Measurements from ENCODE around the gene DCP1B.

The DCP1B gene

DNA sequence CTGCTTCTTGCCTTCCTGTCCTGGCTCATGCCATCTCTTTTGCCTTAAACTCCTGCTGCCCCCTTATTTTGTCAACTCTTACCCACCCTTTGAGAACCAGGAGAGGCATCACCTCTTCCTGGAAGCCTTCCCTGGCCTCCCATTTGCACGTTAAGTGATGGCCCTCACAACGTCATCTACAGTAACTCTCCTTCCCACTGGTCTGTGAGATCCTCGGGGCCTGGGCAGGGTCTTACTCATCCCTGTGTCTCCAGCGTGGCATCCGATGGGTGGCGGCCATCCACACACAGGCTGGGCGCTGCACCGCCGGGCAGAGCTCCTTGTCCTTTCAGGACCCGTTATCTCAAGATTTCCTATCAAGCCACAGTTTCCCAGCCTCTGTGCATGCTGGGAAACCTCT lies 69.0 kb downstream of the DCP1B start:
- DNase-seq (ENCODE audit: low read depth in 2 of 2): no peak

DNA sequence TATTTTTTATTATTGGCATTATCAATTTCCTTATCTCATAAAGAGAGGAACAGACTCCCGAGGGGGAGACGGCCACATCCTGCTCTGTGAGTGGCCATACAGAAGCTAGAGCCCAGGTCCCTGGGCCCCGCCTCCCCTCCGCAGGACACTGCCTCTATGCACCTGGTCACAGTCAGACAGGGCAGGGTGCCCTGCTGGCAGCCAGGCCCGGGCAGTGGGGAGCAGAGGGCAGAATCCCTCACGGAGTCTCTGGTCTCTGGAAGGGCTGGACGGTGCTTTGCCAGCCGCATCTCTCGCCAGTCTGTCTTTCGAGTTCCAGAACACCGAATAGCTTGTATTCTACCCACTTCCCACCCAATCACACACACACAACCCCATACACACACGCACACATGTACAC lies 69.4 kb downstream of the DCP1B start:
- DNase-seq (ENCODE audit: low read depth in 2 of 2): no peak

- no peak for DNase-seq (ENCODE audit: low read depth in 2 of 2)
Measured at GRCh38 chr12:1934068-1934467, 70.2 kb downstream of the DCP1B start.

DNA sequence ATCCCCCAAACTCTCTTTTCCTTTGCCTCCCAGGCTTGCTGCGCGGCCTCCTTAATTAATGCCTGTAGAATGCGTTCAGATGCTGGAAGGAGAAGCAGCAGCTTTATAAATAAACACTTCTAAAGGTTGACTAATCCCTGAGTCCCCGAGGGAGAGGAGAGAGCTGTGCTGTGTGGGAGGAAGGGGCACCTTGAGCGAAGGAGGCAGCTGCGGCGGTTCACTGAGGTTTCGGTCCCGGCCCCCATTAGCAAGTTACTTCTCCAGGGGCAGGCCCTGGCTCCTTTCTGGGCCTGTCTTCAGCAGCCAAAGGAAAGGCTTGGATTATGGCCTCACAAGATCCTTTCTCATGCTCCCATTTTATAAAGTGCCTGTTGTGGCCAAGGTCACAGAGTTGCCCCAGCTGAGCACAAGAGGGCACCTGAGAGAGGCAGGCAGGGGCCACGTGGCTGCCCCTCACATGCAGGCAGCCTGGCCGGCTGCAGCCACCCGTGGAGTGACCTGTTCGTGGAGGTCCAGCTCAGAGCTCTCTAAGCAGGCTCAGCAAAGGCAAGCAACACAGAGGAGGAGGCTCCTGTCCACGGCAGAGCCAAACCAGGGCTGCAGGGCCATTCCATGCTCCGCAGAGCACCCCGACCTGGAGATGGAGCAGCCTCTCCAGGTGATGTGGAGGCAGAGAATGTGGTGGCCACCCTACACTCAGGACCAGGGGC lies 70.8 kb downstream of the DCP1B start:
- DNase-seq (ENCODE audit: low read depth in 2 of 2): no peak

GRCh38 chr12:1932264-1932777 lies 71.9 kb downstream of the DCP1B start:
- DNase-seq (ENCODE audit: low read depth in 2 of 2): no peak

DNA sequence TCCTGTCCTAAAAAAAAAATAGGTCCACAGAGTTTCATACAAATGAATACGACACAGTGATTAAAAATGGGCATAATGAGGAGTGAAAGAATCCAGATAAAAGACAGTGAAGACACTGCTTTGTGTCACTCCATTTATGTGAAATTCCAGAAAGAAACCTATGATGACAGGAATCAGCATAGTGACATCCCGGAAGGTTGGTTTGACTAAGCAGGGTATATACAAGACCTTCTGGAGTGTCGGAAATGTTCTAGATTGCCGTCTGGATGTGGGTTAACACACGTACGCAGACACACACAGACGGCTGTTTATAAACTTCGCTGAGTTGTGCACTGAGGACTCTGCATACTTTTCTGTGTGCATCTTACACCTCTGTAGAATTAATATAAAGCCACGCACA lies 72.6 kb downstream of the DCP1B start:
- no peak for DNase-seq (ENCODE audit: low read depth in 2 of 2)

- no peak for DNase-seq (ENCODE audit: low read depth in 2 of 2)
Measured at GRCh38 chr12:1930803-1931597, 73.3 kb downstream of the DCP1B start.

GRCh38 chr12:1929985-1930802 lies 74.1 kb downstream of the DCP1B start:
- no peak for DNase-seq (ENCODE audit: low read depth in 2 of 2)

DNA sequence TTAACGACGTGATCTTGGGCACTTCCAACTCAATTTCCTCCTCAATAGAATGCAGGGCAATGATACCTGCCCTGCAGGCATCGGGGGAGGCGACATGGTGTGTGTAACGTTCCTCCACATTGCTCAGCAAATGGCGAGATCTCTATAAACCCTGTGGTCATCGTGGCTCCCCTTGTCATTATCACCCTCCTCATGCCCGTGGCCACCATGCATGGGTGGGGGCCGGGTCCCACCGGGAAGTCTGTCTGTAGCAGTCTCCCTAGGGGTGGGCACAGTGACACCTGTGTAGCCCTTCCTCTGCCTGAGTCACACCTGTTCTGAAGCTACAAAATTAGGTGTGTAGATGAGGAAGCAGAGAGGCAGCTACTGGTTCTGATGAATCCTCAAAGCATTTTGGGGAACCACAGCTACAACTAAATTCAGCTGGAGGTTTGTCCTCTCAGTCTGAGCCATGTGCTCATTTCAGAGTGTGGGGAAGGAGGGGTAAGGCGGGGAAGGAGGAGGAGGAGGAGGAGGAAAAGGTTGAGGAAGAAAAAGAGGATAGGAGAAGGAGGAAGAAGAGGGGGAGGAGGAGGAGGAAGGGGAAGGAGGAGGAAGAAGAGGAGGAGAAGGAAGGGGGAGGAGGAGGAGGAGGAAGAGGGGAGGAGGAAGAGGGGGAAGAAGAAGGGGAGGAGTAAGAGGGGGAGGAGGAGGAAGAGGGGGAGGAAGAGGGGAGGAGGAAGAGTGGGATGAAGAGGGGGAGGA lies 74.8 kb downstream of the DCP1B start:
- DNase-seq (ENCODE audit: low read depth in 2 of 2): no peak

DNA sequence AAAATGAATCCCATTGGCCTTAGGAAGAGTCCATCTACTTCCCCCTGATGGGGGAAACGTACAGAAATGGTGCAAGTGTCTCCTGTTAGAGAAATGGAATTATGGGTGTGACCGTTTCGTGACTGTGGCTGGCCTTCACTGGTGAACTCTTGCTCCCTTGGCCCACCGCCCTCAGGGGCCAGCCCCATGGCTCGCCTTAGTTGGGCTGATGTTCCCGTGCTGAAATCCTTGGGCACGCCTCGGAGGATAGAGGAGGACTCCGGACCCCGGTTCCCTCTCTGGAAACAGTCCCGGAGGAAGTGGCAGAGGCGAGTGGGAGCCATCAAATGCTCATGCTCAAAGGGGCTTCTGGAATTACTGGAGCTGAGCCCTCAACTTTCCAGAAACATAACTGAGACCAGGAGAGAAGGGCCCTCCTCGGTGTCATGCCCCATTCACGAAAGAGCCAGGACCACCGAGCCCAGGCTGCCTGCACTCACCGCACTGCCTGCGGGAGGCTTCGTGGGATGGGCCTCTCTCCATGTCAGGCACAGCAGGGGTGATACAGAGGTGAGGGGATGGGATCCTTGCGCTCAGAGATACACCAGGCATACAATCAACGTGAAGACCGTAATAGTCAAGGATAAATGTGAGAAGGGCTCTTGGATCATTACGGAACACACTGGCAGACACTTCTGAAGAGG lies 75.7 kb downstream of the DCP1B start:
- no peak for DNase-seq (ENCODE audit: low read depth in 2 of 2)

- DNase-seq (ENCODE audit: low read depth in 2 of 2): no peak
Measured at GRCh38 chr12:1927751-1928351, 76.4 kb downstream of the DCP1B start.

DNA sequence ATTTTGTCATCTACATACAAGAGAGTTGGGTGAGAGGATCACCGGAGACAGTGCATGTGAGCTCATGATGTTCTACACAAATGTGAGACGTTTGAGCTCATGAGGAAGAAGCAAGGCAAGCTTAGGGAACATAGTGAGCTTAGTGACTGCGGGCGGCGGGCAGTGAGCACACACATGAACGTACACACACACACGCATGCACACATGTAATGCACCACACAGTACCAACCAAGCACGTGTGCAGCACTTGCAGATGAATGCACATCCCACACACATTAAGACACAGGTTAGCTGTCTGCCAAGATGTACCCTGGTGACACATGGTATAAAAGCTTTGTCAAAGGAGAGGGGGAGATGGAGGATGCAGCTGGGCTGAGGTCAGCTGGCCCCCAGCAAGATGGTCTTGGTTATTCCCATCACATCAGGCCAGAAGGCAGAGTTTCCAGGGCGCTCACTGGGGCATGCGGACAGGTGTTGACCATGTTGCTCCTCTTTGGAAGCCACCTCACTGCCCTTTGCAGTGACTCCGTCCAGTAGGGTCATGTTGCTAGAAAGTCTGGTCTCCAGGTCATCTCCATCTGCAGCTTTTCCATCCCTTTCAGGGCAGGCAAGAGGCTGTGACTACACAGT lies 77.1 kb downstream of the DCP1B start:
- DNase-seq (ENCODE audit: low read depth in 2 of 2): no peak

- no peak for DNase-seq (ENCODE audit: low read depth in 2 of 2)
Measured at GRCh38 chr12:1926251-1926657, 78.0 kb downstream of the DCP1B start.

- no peak for DNase-seq (ENCODE audit: low read depth in 2 of 2)
Measured at GRCh38 chr12:1925684-1926006, 78.6 kb downstream of the DCP1B start.

DNA sequence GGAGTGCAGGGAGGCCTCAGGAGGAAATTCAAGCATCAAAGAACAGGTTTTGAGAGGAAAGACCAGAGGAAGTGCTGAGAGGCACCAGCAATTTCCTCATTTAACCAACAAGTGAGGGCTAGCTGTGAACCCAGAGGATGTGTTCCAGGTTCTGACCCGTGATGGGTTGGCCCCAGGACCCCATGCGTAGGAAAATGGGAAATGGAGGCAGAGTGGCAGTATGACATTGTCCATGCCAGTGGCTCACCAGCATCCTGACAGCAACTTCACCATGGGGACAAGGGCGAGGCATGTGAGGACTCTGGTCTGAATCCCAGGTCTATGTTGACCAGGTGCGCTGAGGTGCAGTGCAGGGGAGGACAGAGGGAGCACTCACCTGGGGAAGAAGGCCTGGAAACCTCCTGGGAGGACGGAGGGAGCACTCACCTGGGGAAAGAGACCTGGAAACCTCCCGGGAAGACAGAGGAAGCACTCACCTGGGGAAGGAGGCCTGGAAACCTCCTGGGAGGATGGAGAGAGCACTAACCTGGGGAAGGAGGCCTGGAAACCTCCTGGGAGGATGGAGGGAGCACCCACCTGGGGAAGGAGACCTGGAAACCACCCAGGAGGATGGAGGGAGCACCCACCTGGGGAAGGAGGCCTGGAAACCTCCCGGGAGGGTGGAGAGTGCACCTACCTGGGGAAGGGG lies 79.1 kb downstream of the DCP1B start:
- no peak for DNase-seq (ENCODE audit: low read depth in 2 of 2)

GRCh38 chr12:1922985-1923384 lies 81.3 kb downstream of the DCP1B start:
- DNase-seq (ENCODE audit: low read depth in 2 of 2): no peak

DNA sequence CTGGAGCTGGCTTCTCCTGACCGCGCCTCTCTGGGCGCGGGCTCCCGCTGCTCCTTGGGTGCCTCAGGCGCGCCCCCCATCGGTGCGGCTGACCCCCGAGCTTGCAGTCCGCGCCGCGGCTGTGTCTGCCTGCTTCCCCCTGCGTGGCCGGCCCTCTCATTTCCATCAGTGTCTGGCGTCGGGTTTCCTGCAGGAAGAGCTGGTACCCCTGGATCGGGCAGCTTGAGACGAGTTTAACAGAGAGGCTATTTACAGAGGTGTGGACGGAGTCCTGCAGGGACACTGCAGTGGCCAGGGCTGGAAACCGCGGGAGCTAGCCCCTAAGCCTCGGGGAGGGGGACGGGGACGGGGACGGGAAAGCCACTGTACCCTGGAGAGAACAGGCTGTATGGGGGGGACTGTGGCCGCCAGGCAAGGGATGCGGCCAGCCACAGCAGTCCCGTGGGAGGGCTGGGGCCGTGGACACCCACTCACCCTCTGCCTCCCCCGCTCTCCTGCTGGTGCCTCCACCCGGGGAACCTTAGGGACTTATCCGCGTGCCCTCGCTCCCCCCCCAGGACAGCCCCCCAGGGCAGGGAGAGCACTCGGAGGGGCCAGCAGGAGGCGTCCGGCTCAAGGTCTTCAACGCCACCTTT lies 82.1 kb downstream of the DCP1B start:
- no peak for DNase-seq (ENCODE audit: low read depth in 2 of 2)

DNA sequence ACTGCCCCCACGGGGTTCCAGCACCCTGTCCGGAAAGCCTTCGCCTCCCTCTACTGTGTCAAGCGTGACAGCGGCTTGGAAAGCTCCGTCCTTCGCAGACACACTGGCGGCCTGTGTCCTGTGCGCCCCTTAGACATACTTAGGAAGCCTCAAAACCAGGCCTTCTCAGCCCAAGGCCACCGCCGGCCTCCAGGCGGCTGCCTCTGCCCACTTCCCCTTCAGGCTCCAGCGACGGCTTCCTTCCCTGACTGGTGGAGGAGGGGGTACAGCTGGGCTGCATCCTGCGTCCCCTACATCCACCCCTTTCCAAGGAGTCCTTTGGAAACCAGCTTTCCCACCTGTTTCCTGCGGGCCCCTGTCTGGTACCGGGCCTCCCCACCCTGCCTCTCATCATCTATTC lies 83.3 kb downstream of the DCP1B start:
- no peak for DNase-seq (ENCODE audit: low read depth in 2 of 2)

GRCh38 chr12:1920436-1920835 lies 83.8 kb downstream of the DCP1B start:
- no peak for DNase-seq (ENCODE audit: low read depth in 2 of 2)
